ENCODE measurements around the gene OR14C36.

OR14C36 gene

GRCh38 chr1:248376916-248377315 is 28.3 kb downstream of the OR14C36 start:
- DNase-seq (ENCODE audit: low read depth) = no peak
- no peak overlapping the region for H3K4me3 ChIP-seq (ENCODE audit: low read depth, low read length)
- TF ChIP-seq CTCF (IDR thresholded peaks at IDR 0.05; ENCODE audit: insufficient read depth, low read depth, low read length, missing control alignments) = no peak

GRCh38 chr1:248380854-248381253 is 32.3 kb downstream of the OR14C36 start:
- DNase-seq (ENCODE audit: low read depth) = no peak
- no peak overlapping the region for H3K4me3 ChIP-seq (ENCODE audit: low read depth, low read length)
- no peak for TF ChIP-seq CTCF (IDR thresholded peaks at IDR 0.05; ENCODE audit: insufficient read depth, low read depth, low read length, missing control alignments)

- no peak for TF ChIP-seq CTCF (IDR thresholded peaks at IDR 0.05; ENCODE audit: insufficient read depth, low read depth, low read length, missing control alignments)
- H3K4me3 ChIP-seq (ENCODE audit: low read depth, low read length) = no peak overlapping the region
- DNase-seq (ENCODE audit: low read depth) = no peak
These were observed 39.9 kb downstream of the OR14C36 start for GRCh38 chr1:248388426-248388825.

GRCh38 chr1:248393050-248393449 is 44.5 kb downstream of the OR14C36 start:
- no peak for DNase-seq (ENCODE audit: low read depth)
- H3K4me3 ChIP-seq (ENCODE audit: low read depth, low read length) = no peak overlapping the region
- no peak for TF ChIP-seq CTCF (IDR thresholded peaks at IDR 0.05; ENCODE audit: insufficient read depth, low read depth, low read length, missing control alignments)
